ENCODE measurements around the gene OBSCN. TPM values are rescaled to one million over a fixed set of nuclear protein-coding genes. Genes with fewer than 3 reads are reported as not detected.
"Not testable (repeated sequence)": the region's sequence is repeated elsewhere in the genome, so short reads cannot be mapped to it uniquely, and the experiment has no call there.

Gene OBSCN
- total RNA-seq, 1 donor from 2014 or later, result 10.2 TPM

- TF ChIP-seq CTCF (IDR thresholded peaks at IDR 0.05), result no peak
- H3K27ac Mint-ChIP-seq (ENCODE audit: unreplicated experiment), result no peak overlapping the region
- peaks cover 19% of the 10 kb centered on the region for H3K4me1 Mint-ChIP-seq (ENCODE audit: low read depth)
- no peaks in the 10 kb centered on the region for H3K36me3 Mint-ChIP-seq (ENCODE audit: low read depth)
- no peaks in the 10 kb centered on the region for H3K27me3 Mint-ChIP-seq (ENCODE audit: low read depth)
- no peak overlapping the region for H3K4me3 Mint-ChIP-seq (ENCODE audit: unreplicated experiment)
- no peaks in the 10 kb centered on the region for H3K9me3 Mint-ChIP-seq (ENCODE audit: low read depth)
- DNase-seq (ENCODE audit: low spot score), result no peak
Observed at GRCh38 chr1:228169345-228169744, 38.5 kb upstream of the OBSCN start.

GRCh38 chr1:228170666-228171065, 37.2 kb upstream of the OBSCN start:
- Mint-ChIP-seq H3K27ac (ENCODE audit: unreplicated experiment) (no peak overlapping the region), H3K9me3 (ENCODE audit: low read depth) (no peaks in the 10 kb centered on the region), H3K4me1 (ENCODE audit: low read depth) (peaks cover 11% of the 10 kb centered on the region), H3K4me3 (ENCODE audit: unreplicated experiment) (no peak overlapping the region), H3K36me3 (ENCODE audit: low read depth) (no peaks in the 10 kb centered on the region), H3K27me3 (ENCODE audit: low read depth) (no peaks in the 10 kb centered on the region)
- TF ChIP-seq CTCF (IDR thresholded peaks at IDR 0.05), result no peak
- DNase-seq (ENCODE audit: low spot score), result no peak

- Mint-ChIP-seq H3K36me3 (ENCODE audit: low read depth) (no peaks in the 10 kb centered on the region), H3K27me3 (ENCODE audit: low read depth) (no peaks in the 10 kb centered on the region), H3K4me3 (ENCODE audit: unreplicated experiment) (no peak overlapping the region), H3K4me1 (ENCODE audit: low read depth) (peaks cover 11% of the 10 kb centered on the region), H3K27ac (ENCODE audit: unreplicated experiment) (no peak overlapping the region), H3K9me3 (ENCODE audit: low read depth) (no peaks in the 10 kb centered on the region)
- no peak for TF ChIP-seq CTCF (IDR thresholded peaks at IDR 0.05)
- DNase-seq (ENCODE audit: low spot score), result peak; percentile 71
Observed at GRCh38 chr1:228171221-228171891, 36.5 kb upstream of the OBSCN start.

- no peak overlapping the region for H3K27ac Mint-ChIP-seq (ENCODE audit: unreplicated experiment)
- no peaks in the 10 kb centered on the region for H3K27me3 Mint-ChIP-seq (ENCODE audit: low read depth)
- no peak overlapping the region for H3K4me3 Mint-ChIP-seq (ENCODE audit: unreplicated experiment)
- TF ChIP-seq CTCF (IDR thresholded peaks at IDR 0.05), result no peak
- peaks cover under 1% of the 10 kb centered on the region for H3K4me1 Mint-ChIP-seq (ENCODE audit: low read depth)
- peak; percentile 82 for DNase-seq (ENCODE audit: low spot score)
- no peaks in the 10 kb centered on the region for H3K9me3 Mint-ChIP-seq (ENCODE audit: low read depth)
- no peaks in the 10 kb centered on the region for H3K36me3 Mint-ChIP-seq (ENCODE audit: low read depth)
Observed at GRCh38 chr1:228172591-228173527, 35.0 kb upstream of the OBSCN start.

GRCh38 chr1:228173528-228174481, 34.0 kb upstream of the OBSCN start:
- H3K36me3 Mint-ChIP-seq (ENCODE audit: low read depth); H3K9me3 Mint-ChIP-seq (ENCODE audit: low read depth); H3K27me3 Mint-ChIP-seq (ENCODE audit: low read depth); H3K27ac Mint-ChIP-seq (ENCODE audit: unreplicated experiment); H3K4me1 Mint-ChIP-seq (ENCODE audit: low read depth); H3K4me3 Mint-ChIP-seq (ENCODE audit: unreplicated experiment): not testable (repeated sequence)
- DNase-seq (ENCODE audit: low spot score), result peak; percentile 84
